Neuronal stem cell (in vitro differentiated cells): ENCODE measurements around the gene MON1B.

Experiments
- DNase-seq: peaks from one replicate; pipeline ENCODE4 v3.0.0-alpha.2; 2013; ENCODE audit warnings: low spot score
- H2AFZ ChIP-seq: one replicate; pipeline ENCODE4 v1.6.1; 2013; ENCODE audit warnings: mild to moderate bottlenecking, low read length, inconsistent platforms
- H2AK5ac ChIP-seq: 2 replicates; pipeline ENCODE4 v1.6.1; 2013; ENCODE audit warnings: low read depth, mild to moderate bottlenecking, inconsistent platforms, low read length, moderate library complexity, mixed read lengths
- H2BK120ac ChIP-seq: 2 replicates; pipeline ENCODE4 v1.6.1; 2013; ENCODE audit warnings: low read depth, mild to moderate bottlenecking, inconsistent platforms, low read length, moderate library complexity, mixed read lengths
- H2BK12ac ChIP-seq: one replicate; pipeline ENCODE4 v1.6.1; 2013; ENCODE audit warnings: low read length, inconsistent platforms
- H2BK15ac ChIP-seq: 2 replicates; pipeline ENCODE4 v1.6.1; 2013; ENCODE audit warnings: mild to moderate bottlenecking, low read length, inconsistent platforms, mixed read lengths
- H2BK5ac ChIP-seq: one replicate; pipeline ENCODE4 v1.6.1; 2013; ENCODE audit warnings: inconsistent platforms, mild to moderate bottlenecking, low read length, moderate library complexity
- H3K14ac ChIP-seq: one replicate; pipeline ENCODE4 v1.6.1; 2013; ENCODE audit warnings: low read length, inconsistent platforms
- H3K18ac ChIP-seq: 2 replicates; pipeline ENCODE4 v1.6.1; 2013; ENCODE audit warnings: low read length, inconsistent platforms
- H3K23ac ChIP-seq: 2 replicates; pipeline ENCODE4 v1.6.1; 2013; ENCODE audit warnings: low read depth, mild to moderate bottlenecking, mixed read lengths, low read length, inconsistent platforms; ENCODE audit not compliant: poor library complexity
- H3K27ac ChIP-seq: replicated peaks from 3 replicates; pipeline ENCODE4 v1.5.1; 2013; ENCODE audit warnings: low read length, inconsistent platforms
- H3K27me3 ChIP-seq, 3 experiments: 2 replicates each; pipeline ENCODE4 v1.6.1; 2013; ENCODE audit warnings: low read length in 3 of 3, mild to moderate bottlenecking in 2 of 3, inconsistent platforms in 1 of 3, low read depth in 1 of 3, mixed read lengths in 1 of 3, moderate library complexity in 1 of 3; ENCODE audit not compliant: control insufficient read depth in 3 of 3, insufficient read depth in 3 of 3
- H3K36me3 ChIP-seq, 2 donors: replicated peaks in 1 of 2; 2 replicates each; pipeline ENCODE4 v1.6.1; 2013; ENCODE audit warnings: low read length in 2 of 2; ENCODE audit not compliant: control insufficient read depth in 2 of 2, insufficient read depth in 2 of 2
- H3K4ac ChIP-seq: 2 replicates; pipeline ENCODE4 v1.6.1; 2013; ENCODE audit warnings: inconsistent platforms, mild to moderate bottlenecking, low read length, moderate library complexity
- H3K4me1 ChIP-seq, 2 donors: 1 replicate in 1 of 2; 2 replicates in 1 of 2; pipeline ENCODE4 v1.6.1; 2013; ENCODE audit warnings: low read length in 2 of 2, low read depth in 1 of 2; ENCODE audit not compliant: control insufficient read depth in 2 of 2, insufficient read depth in 1 of 2
- H3K4me2 ChIP-seq: one replicate; pipeline ENCODE4 v1.6.1; 2013; ENCODE audit warnings: mild to moderate bottlenecking, low read length, inconsistent platforms; ENCODE audit not compliant: insufficient read depth, poor library complexity, severe bottlenecking
- H3K4me3 ChIP-seq, 2 donors: 2 replicates each; pipeline ENCODE4 v1.5.1; 2013; ENCODE audit warnings: low read length in 2 of 2, mild to moderate bottlenecking in 2 of 2, inconsistent platforms in 1 of 2, moderate library complexity in 1 of 2
- H3K79me1 ChIP-seq: one replicate; pipeline ENCODE4 v1.6.1; 2013; ENCODE audit warnings: low read depth, mild to moderate bottlenecking, inconsistent platforms, low read length, moderate library complexity
- H3K9ac ChIP-seq: one replicate; pipeline ENCODE4 v1.6.1; 2013; ENCODE audit warnings: mild to moderate bottlenecking, low read depth, low read length, inconsistent platforms; ENCODE audit not compliant: poor library complexity
- H3K9me3 ChIP-seq, 2 donors: replicated peaks in 1 of 2; 2 replicates each; pipeline versions ENCODE3 to v1.6.1; 2013; ENCODE audit warnings: low read length in 2 of 2, mild to moderate bottlenecking in 2 of 2, inconsistent platforms in 1 of 2, low read depth in 1 of 2, mixed read lengths in 1 of 2, moderate library complexity in 1 of 2; ENCODE audit not compliant: control insufficient read depth in 2 of 2, insufficient read depth in 1 of 2
- H4K8ac ChIP-seq: one replicate; pipeline ENCODE4 v1.6.1; 2013; ENCODE audit warnings: low read depth, mild to moderate bottlenecking, inconsistent platforms, low read length, moderate library complexity
- H4K91ac ChIP-seq: one replicate; pipeline ENCODE4 v1.6.1; 2013; ENCODE audit warnings: low read length, low read depth, mild to moderate bottlenecking, inconsistent platforms; ENCODE audit not compliant: poor library complexity
- WGBS, 2 donors: extraction: QIAGEN DNeasy Blood & Tissue Kit; methylation state at CpG; one replicate each; pipeline ENCODE4 v1.1.7; 2013; ENCODE audit warnings: missing lambda C conversion rate in 2 of 2, mixed read lengths in 1 of 2; ENCODE audit not compliant: insufficient read length in 2 of 2, insufficient replicate concordance in 1 of 2; ENCODE audit errors: extremely low coverage in 2 of 2; 5-methylcytosine and 5-hydroxymethylcytosine counted together

Gene MON1B

GRCh38 chr16:77191259-77191969, 424 bp downstream of the MON1B start:
- H3K4me3 ChIP-seq, result peak overlapping the region; percentile 88 to 92
- no peak overlapping the region for H2BK15ac ChIP-seq
- H2BK12ac ChIP-seq, result no peak overlapping the region
- peak overlapping the region; percentile 50 for H3K9ac ChIP-seq
- H2AFZ ChIP-seq, result peak overlapping the region; percentile 100
- H3K27me3 ChIP-seq, result no peaks in the 10 kb centered on the region
- no peak overlapping the region for H2AK5ac ChIP-seq
- no peak overlapping the region for H4K91ac ChIP-seq
- no peak overlapping the region for H2BK120ac ChIP-seq
- no peak overlapping the region for H3K18ac ChIP-seq
- no peak overlapping the region for H3K4ac ChIP-seq
- peaks cover 0 to 3% of the 10 kb centered on the region in 2 donors for H3K4me1 ChIP-seq
- no peak overlapping the region for H2BK5ac ChIP-seq
- H3K36me3 ChIP-seq, result peaks cover 17 to 34% of the 10 kb centered on the region in 2 donors
- H3K9me3 ChIP-seq, result no peaks in the 10 kb centered on the region
- WGBS, 2 donors, result no CpG with 5 or more reads among the region's 24 CpGs
- no peak overlapping the region for H3K14ac ChIP-seq
- peak overlapping the region; percentile 99 for H3K27ac ChIP-seq
- H3K23ac ChIP-seq, result no peak overlapping the region
- H4K8ac ChIP-seq, result no peak overlapping the region
- H3K4me2 ChIP-seq, result peak overlapping the region; percentile 68
- peaks cover 9% of the 10 kb centered on the region for H3K79me1 ChIP-seq
- DNase-seq, result no peak

DNA sequence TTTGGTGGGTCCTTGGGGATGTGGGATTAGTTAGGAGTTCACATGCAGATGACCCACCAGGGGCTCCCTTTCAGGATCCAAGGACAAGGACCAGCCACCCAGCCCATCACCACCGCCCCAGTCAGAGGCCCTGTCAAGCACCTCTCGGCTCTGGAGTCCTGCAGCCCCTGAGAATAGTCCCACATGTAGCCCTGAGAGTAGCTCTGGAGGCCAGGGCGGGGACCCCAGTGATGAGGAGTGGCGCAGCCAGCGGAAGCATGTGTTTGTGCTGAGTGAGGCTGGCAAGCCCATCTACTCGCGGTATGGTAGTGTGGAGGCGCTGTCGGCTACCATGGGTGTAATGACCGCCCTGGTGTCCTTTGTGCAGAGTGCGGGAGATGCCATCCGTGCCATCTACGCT, 2.4 kb downstream of the MON1B start:
- Histone ChIP-seq H3K4me3 (peak overlapping the region in 1 of 2 donors; percentile 43), H4K91ac (no peak overlapping the region), H3K4me1 (peaks cover 0 to 3% of the 10 kb centered on the region in 2 donors), H2AK5ac (no peak overlapping the region), H3K36me3 (peaks cover 24 to 50% of the 10 kb centered on the region in 2 donors), H3K79me1 (peaks cover 9% of the 10 kb centered on the region), H3K9me3 (no peaks in the 10 kb centered on the region), H2BK12ac (no peak overlapping the region), H3K27me3 (no peaks in the 10 kb centered on the region), H3K18ac (no peak overlapping the region), H2BK5ac (no peak overlapping the region), H3K4ac (peak overlapping the region; percentile 30), H3K4me2 (no peak overlapping the region), H3K23ac (no peak overlapping the region), H2BK120ac (no peak overlapping the region), H3K9ac (no peak overlapping the region), H3K27ac (no peak overlapping the region), H4K8ac (no peak overlapping the region), H2AFZ (no peak overlapping the region), H2BK15ac (no peak overlapping the region), H3K14ac (no peak overlapping the region)
- no peak for DNase-seq
- WGBS, 2 donors, result no CpG with 5 or more reads among the region's 13 CpGs

GRCh38 chr16:77194295-77195231, 3.6 kb downstream of the MON1B start:
- Histone ChIP-seq H4K8ac (no peak overlapping the region), H2BK5ac (no peak overlapping the region), H4K91ac (no peak overlapping the region), H3K36me3 (peaks cover 29 to 62% of the 10 kb centered on the region in 2 donors), H3K4me2 (no peak overlapping the region), H2AFZ (no peak overlapping the region), H3K4ac (no peak overlapping the region), H3K14ac (no peak overlapping the region), H3K27ac (no peak overlapping the region), H3K9ac (no peak overlapping the region), H2BK15ac (no peak overlapping the region), H3K18ac (no peak overlapping the region), H2AK5ac (no peak overlapping the region), H3K9me3 (no peaks in the 10 kb centered on the region), H3K27me3 (no peaks in the 10 kb centered on the region), H3K4me1 (peaks cover 0 to 3% of the 10 kb centered on the region in 2 donors), H3K79me1 (peaks cover 9% of the 10 kb centered on the region), H2BK12ac (no peak overlapping the region), H3K23ac (no peak overlapping the region), H3K4me3 (peak overlapping the region in 1 of 2 donors; percentile 34), H2BK120ac (no peak overlapping the region)
- no peak for DNase-seq
- WGBS, 2 donors, result no CpG with 5 or more reads among the region's 48 CpGs

DNA sequence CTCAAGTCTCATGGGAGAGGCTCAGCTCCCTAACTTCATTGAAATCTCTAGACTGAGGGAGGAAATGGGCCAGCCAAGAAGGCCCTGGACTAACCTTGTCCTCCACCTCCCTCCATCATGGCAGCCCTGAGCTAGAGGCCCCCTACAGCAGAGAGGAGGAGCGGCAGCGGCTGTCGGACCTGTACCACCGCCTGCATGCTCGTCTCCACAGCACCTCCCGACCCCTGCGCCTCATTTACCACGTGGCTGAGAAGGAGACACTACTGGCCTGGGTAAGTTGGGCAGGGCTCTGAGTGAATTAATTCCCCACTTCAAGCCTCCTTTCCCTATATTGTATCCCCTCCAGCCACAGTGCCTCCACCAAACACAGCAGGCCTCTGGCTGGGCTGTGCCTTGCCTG, 4.4 kb downstream of the MON1B start:
- Histone ChIP-seq H3K27ac (no peak overlapping the region), H3K4me1 (peaks cover 0 to 3% of the 10 kb centered on the region in 2 donors), H2BK120ac (no peak overlapping the region), H3K9ac (no peak overlapping the region), H3K9me3 (no peaks in the 10 kb centered on the region), H3K23ac (peak overlapping the region; percentile 44), H2BK5ac (no peak overlapping the region), H2BK15ac (no peak overlapping the region), H2AFZ (no peak overlapping the region), H3K36me3 (peaks cover 29 to 66% of the 10 kb centered on the region in 2 donors), H3K4ac (no peak overlapping the region), H2AK5ac (no peak overlapping the region), H3K4me3 (no peak overlapping the region), H3K4me2 (no peak overlapping the region), H4K8ac (no peak overlapping the region), H2BK12ac (no peak overlapping the region), H3K18ac (no peak overlapping the region), H3K79me1 (peaks cover 9% of the 10 kb centered on the region), H3K27me3 (no peaks in the 10 kb centered on the region), H3K14ac (no peak overlapping the region), H4K91ac (no peak overlapping the region)
- no CpG with 5 or more reads among the region's 8 CpGs for WGBS, 2 donors
- no peak for DNase-seq
